Osteoblast (primary cell): Measurements from ENCODE around the gene TMEM125. TPM values are rescaled to one million over a fixed set of nuclear protein-coding genes. Genes with fewer than 3 reads are reported as not detected.

Experiments used
- DNase-seq: peaks from one replicate; pipeline ENCODE4 v3.0.0; 2011; ENCODE audit warnings: low spot score, mixed read lengths; ENCODE audit not compliant: insufficient read length; ENCODE audit errors: missing footprints
- H2AFZ ChIP-seq: 2 replicates; pipeline ENCODE4 v1.6.0; 2011; ENCODE audit warnings: mild to moderate bottlenecking, low read length
- H3K27ac ChIP-seq: 2 replicates; pipeline ENCODE4 v1.5.1; 2011; ENCODE audit warnings: mild to moderate bottlenecking, low read depth, low read length, moderate library complexity
- H3K27me3 ChIP-seq: 2 replicates; pipeline ENCODE4 v1.6.0; 2012; ENCODE audit warnings: mild to moderate bottlenecking, control low read depth, inconsistent platforms, low read length, moderate library complexity; ENCODE audit not compliant: insufficient read depth
- H3K36me3 ChIP-seq: 2 replicates; pipeline ENCODE4 v1.5.1; 2011; ENCODE audit warnings: mild to moderate bottlenecking, low read length, control low read depth, moderate library complexity; ENCODE audit not compliant: insufficient read depth
- H3K4me1 ChIP-seq: 2 replicates; pipeline ENCODE4 v1.5.1; 2011; ENCODE audit warnings: mild to moderate bottlenecking, low read length, control low read depth, moderate library complexity; ENCODE audit not compliant: insufficient read depth
- H3K4me2 ChIP-seq: 2 replicates; pipeline ENCODE4 v1.6.0; 2011; ENCODE audit warnings: mild to moderate bottlenecking, low read length; ENCODE audit not compliant: insufficient read depth
- H3K4me3 ChIP-seq: fragments of 200-600 bp; sonication (generic); 3 replicates; pipeline ENCODE4 v1.5.1; 2012; ENCODE audit warnings: mild to moderate bottlenecking, low read length, inconsistent platforms; ENCODE audit not compliant: insufficient read depth
- H3K79me2 ChIP-seq: 2 replicates; pipeline ENCODE4 v1.6.0; 2012; ENCODE audit warnings: mild to moderate bottlenecking, low read length, control low read depth, inconsistent platforms; ENCODE audit not compliant: insufficient read depth
- H3K9me3 ChIP-seq: 2 replicates; pipeline ENCODE4 v1.5.1; 2011; ENCODE audit warnings: low read depth, low read length, control low read depth
- H4K20me1 ChIP-seq: 2 replicates; pipeline ENCODE4 v1.6.0; 2012; ENCODE audit warnings: mild to moderate bottlenecking, low read length, control low read depth; ENCODE audit not compliant: insufficient read depth
- CTCF ChIP-seq: IDR thresholded peaks from 2 replicates; pipeline ENCODE4 v1.5.1; 2011; ENCODE audit warnings: mild to moderate bottlenecking, low read depth, low read length, moderate library complexity; ENCODE audit errors: extremely low read depth
- total RNA-seq: library from RNA; depleted of rRNA; stranded (reverse); fragments of >200 nt; gene quantifications from 2 replicates; pipeline ENCODE4 v1.2.3, GENCODE V29; 2012

Gene TMEM125
- total RNA-seq, 1 donor = not detected

GRCh38 chr1:43267291-43267805 lies 2.4 kb upstream of the TMEM125 start:
- no peak for TF ChIP-seq CTCF
- H3K4me3 ChIP-seq = no peak overlapping the region

GRCh38 chr1:43267818-43268425 lies 1.9 kb upstream of the TMEM125 start:
- DNase-seq = no peak
- Histone ChIP-seq H3K79me2 (no peaks in the 10 kb centered on the region), H3K4me2 (no peak overlapping the region), H3K36me3 (no peaks in the 10 kb centered on the region), H3K9me3 (no peaks in the 10 kb centered on the region), H3K27me3 (peaks cover 11% of the 10 kb centered on the region), H2AFZ (no peak overlapping the region), H3K4me3 (no peak overlapping the region), H3K4me1 (no peaks in the 10 kb centered on the region), H4K20me1 (no peaks in the 10 kb centered on the region), H3K27ac (no peak overlapping the region)
- no peak for TF ChIP-seq CTCF

More at GRCh38 chr1:43267291-43267805, 2.4 kb upstream of the TMEM125 start:
- H3K36me3 ChIP-seq = no peaks in the 10 kb centered on the region
- H3K79me2 ChIP-seq = no peaks in the 10 kb centered on the region
- DNase-seq = peak; percentile 86
- no peaks in the 10 kb centered on the region for H3K4me1 ChIP-seq
- peak overlapping the region; percentile 22 for H2AFZ ChIP-seq
- no peaks in the 10 kb centered on the region for H3K9me3 ChIP-seq
- H3K27ac ChIP-seq = no peak overlapping the region
- peaks cover 11% of the 10 kb centered on the region for H3K27me3 ChIP-seq
- H3K4me2 ChIP-seq = no peak overlapping the region
- H4K20me1 ChIP-seq = no peaks in the 10 kb centered on the region

- no peaks in the 10 kb centered on the region for H3K36me3 ChIP-seq
- H3K27ac ChIP-seq = no peak overlapping the region
- peaks cover 11% of the 10 kb centered on the region for H3K27me3 ChIP-seq
- no peak overlapping the region for H3K4me3 ChIP-seq
- H3K79me2 ChIP-seq = no peaks in the 10 kb centered on the region
- TF ChIP-seq CTCF = no peak
- H3K4me1 ChIP-seq = no peaks in the 10 kb centered on the region
- DNase-seq = no peak
- no peak overlapping the region for H3K4me2 ChIP-seq
- H4K20me1 ChIP-seq = no peaks in the 10 kb centered on the region
- no peak overlapping the region for H2AFZ ChIP-seq
- no peaks in the 10 kb centered on the region for H3K9me3 ChIP-seq
Observed at GRCh38 chr1:43270421-43271095, 775 bp downstream of the TMEM125 start.
